KMS-11 (cell line): ENCODE results near the gene CKM.

ENCODE experiments used
- H2AFZ ChIP-seq: fragments of 200-600 bp; sonication (generic); 2 replicates; pipeline ENCODE4 v1.6.1; 2016; ENCODE audit warnings: antibody characterized with exemption, mixed run types, low read depth
- H3K27ac ChIP-seq: fragments of 200-600 bp; sonication (generic); 2 replicates; pipeline ENCODE4 v1.6.1; 2016; ENCODE audit warnings: mild to moderate bottlenecking, mixed run types
- H3K27me3 ChIP-seq: fragments of 200-600 bp; sonication (generic); 2 replicates; pipeline ENCODE4 v1.6.1; 2017; ENCODE audit warnings: mild to moderate bottlenecking, low read depth, mixed run types, moderate library complexity; ENCODE audit not compliant: insufficient read depth
- H3K36me3 ChIP-seq: fragments of 200-600 bp; sonication (generic); 2 replicates; pipeline ENCODE4 v1.6.1; 2017; ENCODE audit warnings: mild to moderate bottlenecking, mixed run types; ENCODE audit not compliant: insufficient read depth
- H3K4me1 ChIP-seq: fragments of 200-600 bp; sonication (generic); 2 replicates; pipeline ENCODE4 v1.6.1; 2016; ENCODE audit warnings: mild to moderate bottlenecking, low read depth, mixed run types; ENCODE audit not compliant: poor library complexity, severe bottlenecking
- H3K4me2 ChIP-seq: fragments of 200-600 bp; sonication (generic); 2 replicates; pipeline ENCODE4 v1.7.0; 2016; ENCODE audit warnings: mild to moderate bottlenecking, mixed run types
- H3K4me3 ChIP-seq: fragments of 200-600 bp; sonication (generic); IDR thresholded peaks from 2 replicates; pipeline ENCODE4 v1.6.1; 2017; ENCODE audit warnings: low read depth, low read length, mixed read lengths; ENCODE audit not compliant: insufficient read depth
- H3K79me2 ChIP-seq: fragments of 200-600 bp; sonication (generic); 2 replicates; pipeline ENCODE4 v1.6.1; 2016; ENCODE audit warnings: low read depth, mixed run types; ENCODE audit not compliant: insufficient read depth
- H3K9ac ChIP-seq: fragments of 200-600 bp; sonication (generic); 2 replicates; pipeline ENCODE4 v1.6.1; 2016; ENCODE audit warnings: mild to moderate bottlenecking, mixed run types
- H4K20me1 ChIP-seq: fragments of 200-600 bp; sonication (generic); 2 replicates; pipeline ENCODE4 v1.6.1; 2016; ENCODE audit warnings: mild to moderate bottlenecking, mixed run types; ENCODE audit not compliant: insufficient read depth
- CTCF ChIP-seq: fragments of 200-600 bp; sonication (generic); conservative IDR thresholded peaks from 2 replicates; pipeline ENCODE4 v1.6.1; 2017; ENCODE audit warnings: low read depth, mild to moderate bottlenecking, antibody characterized with exemption, low read length, moderate library complexity, mixed read lengths

CKM gene

GRCh38 chr19:45322744-45323281, at the start of gene CKM:
Gene CKM (minus strand): TSS chr19:45322875. CDS start chr19:45319713, 3,162 bp downstream.
- Histone ChIP-seq H3K79me2 (no peaks in the 10 kb centered on the region), H3K4me1 (peaks cover 17% of the 10 kb centered on the region), H3K4me3 (no peak within 1 kb of the TSS), H2AFZ (no peak within 1 kb of the TSS), H3K27ac (no peak within 1 kb of the TSS), H4K20me1 (no peaks in the 10 kb centered on the region), H3K9ac (no peak within 1 kb of the TSS), H3K36me3 (no peaks in the 10 kb centered on the region), H3K4me2 (no peak within 1 kb of the TSS), H3K27me3 (peaks cover 21% of the 10 kb centered on the region; the same call in 1 of the 2 replicates)
- no peak for TF ChIP-seq CTCF

- H3K9ac ChIP-seq = peak within 1 kb of the TSS; percentile 69
- TF ChIP-seq CTCF = no peak
- H2AFZ ChIP-seq = peak within 1 kb of the TSS; percentile 81
- no peaks in the 10 kb centered on the region for H4K20me1 ChIP-seq
- H3K4me1 ChIP-seq = peaks cover 15% of the 10 kb centered on the region
- peak within 1 kb of the TSS; percentile 79 for H3K27ac ChIP-seq
- no peaks in the 10 kb centered on the region for H3K27me3 ChIP-seq
- H3K79me2 ChIP-seq = no peaks in the 10 kb centered on the region
- peak within 1 kb of the TSS; percentile 95 for H3K4me2 ChIP-seq
- no peak within 1 kb of the TSS for H3K4me3 ChIP-seq
- H3K36me3 ChIP-seq = no peaks in the 10 kb centered on the region
Measured at GRCh38 chr19:45370410-45371204, 47.9 kb upstream of the CKM start, which contains the start of gene ERCC2. Gene ERCC2 (minus strand): TSS chr19:45370573. CDS start chr19:45370540, 33 bp downstream.

GRCh38 chr19:45368737-45369340, 46.2 kb upstream of the CKM start:
- peak overlapping the region; percentile 95; the same call in 1 of the 2 replicates for H3K4me2 ChIP-seq
- H3K27me3 ChIP-seq = no peaks in the 10 kb centered on the region
- no peak overlapping the region for H3K4me3 ChIP-seq
- H3K4me1 ChIP-seq = peaks cover 15% of the 10 kb centered on the region
- no peak overlapping the region for H2AFZ ChIP-seq
- no peaks in the 10 kb centered on the region for H3K79me2 ChIP-seq
- H3K36me3 ChIP-seq = no peaks in the 10 kb centered on the region
- no peak for TF ChIP-seq CTCF
- H4K20me1 ChIP-seq = no peaks in the 10 kb centered on the region
- no peak overlapping the region for H3K9ac ChIP-seq
- H3K27ac ChIP-seq = no peak overlapping the region

GRCh38 chr19:45368127-45368526, 45.5 kb upstream of the CKM start:
- Histone ChIP-seq H3K4me3 (no peak overlapping the region), H3K27ac (no peak overlapping the region), H4K20me1 (no peaks in the 10 kb centered on the region), H3K4me1 (peaks cover 15% of the 10 kb centered on the region), H3K4me2 (no peak overlapping the region), H3K27me3 (no peaks in the 10 kb centered on the region), H3K79me2 (no peaks in the 10 kb centered on the region), H3K9ac (no peak overlapping the region), H3K36me3 (no peaks in the 10 kb centered on the region), H2AFZ (no peak overlapping the region)
- TF ChIP-seq CTCF = no peak
